ENCODE data around the gene SH3BP5.

- TF ChIP-seq CTCF (conservative IDR thresholded peaks at IDR 0.05 in 1 of 2, IDR thresholded peaks at IDR 0.05 in 1 of 2; ENCODE audit: low read depth in 1 of 2, low read length in 2 of 2) (no peak), EZH2 (IDR thresholded peaks at IDR 0.05; ENCODE audit: low read length, missing control alignments) (no peak)
These were observed 17.4 kb downstream of the SH3BP5 start for GRCh38 chr3:15315003-15315402.

Data from fibroblast of lung (primary cell).